GM12864 (cell line): ENCODE data around the gene SNX24.

Experiments
- DNase-seq: peaks from one replicate; pipeline ENCODE4 v3.0.0-alpha.2; 2011; ENCODE audit warnings: low read depth
- H3K4me3 ChIP-seq: 2 replicates; pipeline ENCODE4 v1.5.1; 2011; ENCODE audit warnings: mild to moderate bottlenecking, low read depth, low read length, control low read depth
- CTCF ChIP-seq: IDR thresholded peaks from 2 replicates; pipeline ENCODE4 v1.5.1; 2011; ENCODE audit warnings: low read depth, mild to moderate bottlenecking, moderate library complexity, low read length, control low read depth, inconsistent platforms; ENCODE audit errors: missing control alignments

The SNX24 gene

DNA sequence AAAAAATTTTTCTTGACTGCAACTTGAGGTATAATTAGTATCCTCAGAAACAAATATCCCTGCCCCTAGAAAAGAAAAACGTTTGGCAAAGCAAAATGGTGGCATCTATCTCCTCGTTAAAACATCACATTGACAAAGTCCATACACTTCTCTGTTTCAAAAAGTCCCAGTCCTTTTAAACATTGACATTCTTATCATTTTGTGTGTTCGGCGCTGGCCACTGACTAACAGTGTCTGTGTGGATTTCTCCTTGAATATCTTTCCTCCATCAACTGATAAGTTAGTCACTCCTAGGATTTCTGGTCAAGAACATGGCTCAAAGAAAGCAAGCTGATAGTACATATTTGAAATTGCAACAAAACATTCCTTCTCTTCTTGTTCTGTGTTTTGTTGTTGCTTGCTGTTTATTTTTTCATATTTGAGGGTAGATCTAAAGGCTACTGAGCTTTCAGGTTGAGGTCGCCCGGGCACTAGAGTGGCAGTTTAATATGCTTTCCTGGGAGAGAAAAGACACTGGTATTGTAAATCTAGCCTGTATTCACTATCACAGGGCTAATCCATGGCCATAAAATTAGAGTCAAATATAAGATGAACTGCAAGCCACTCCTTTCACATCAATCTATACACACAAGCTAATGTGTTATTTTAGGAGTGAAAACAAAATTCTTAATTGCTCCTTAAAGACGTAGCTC, 199.7 kb downstream of the SNX24 start:
- H3K4me3 ChIP-seq, result no peak overlapping the region
- no peak for DNase-seq

GRCh38 chr5:123046222-123046621, 200.8 kb downstream of the SNX24 start:
- no peak overlapping the region for H3K4me3 ChIP-seq
- DNase-seq, result no peak
- TF ChIP-seq CTCF, result no peak

More for the DNA sequence above, 199.7 kb downstream of the SNX24 start:
- no peak for TF ChIP-seq CTCF

DNA sequence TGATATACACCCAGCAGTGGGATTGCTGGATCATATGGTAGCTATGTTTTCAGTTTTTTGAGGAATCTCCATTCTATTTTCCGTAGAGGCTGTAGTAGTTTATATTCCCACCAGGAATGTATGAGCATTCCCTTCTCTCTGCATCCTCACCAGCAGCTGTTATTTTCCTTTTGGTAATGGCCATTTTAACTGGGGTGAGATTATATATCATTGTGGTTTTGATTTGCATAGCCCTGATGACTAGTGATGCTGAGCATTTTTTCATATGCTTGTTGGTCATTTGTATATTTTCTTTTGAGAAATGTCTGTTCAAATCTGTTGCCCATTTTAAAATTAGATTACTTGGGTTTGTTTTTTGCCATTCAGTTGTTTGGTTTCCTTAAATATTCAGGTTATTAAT, 202.3 kb downstream of the SNX24 start:
- TF ChIP-seq CTCF, result no peak
- DNase-seq, result no peak

DNA sequence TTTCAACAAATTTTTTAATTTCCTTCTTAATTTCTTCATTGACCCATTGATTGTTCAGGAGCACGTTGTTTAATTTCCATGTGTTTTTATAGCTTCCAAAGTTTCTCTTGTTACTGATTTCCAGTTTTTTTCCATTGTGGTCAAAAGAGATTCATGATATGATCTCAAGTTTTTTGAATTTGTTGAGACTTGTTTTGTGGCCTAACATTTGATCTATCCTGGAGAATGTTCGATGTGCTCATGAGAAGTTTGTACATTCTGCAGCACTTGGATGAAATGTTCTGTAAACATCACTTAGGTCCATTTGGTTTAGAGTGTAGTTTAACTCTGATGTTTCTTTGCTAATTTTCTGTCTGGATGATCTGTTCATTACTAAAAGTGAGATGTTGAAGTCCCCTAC, 205.8 kb downstream of the SNX24 start:
- H3K4me3 ChIP-seq, result no peak overlapping the region
- no peak for DNase-seq
- TF ChIP-seq CTCF, result no peak

More for the DNA sequence above, 202.3 kb downstream of the SNX24 start:
- H3K4me3 ChIP-seq, result no peak overlapping the region
